ENCODE results near the gene DPH2.

Gene DPH2

GRCh38 chr1:43969746-43970466, at the start of gene DPH2:
Gene DPH2 (plus strand): TSS chr1:43970010. CDS start chr1:43970176, 166 bp downstream.
- peak within 1 kb of the TSS; percentile 66 for H3K4me3 ChIP-seq (replicated peaks; ENCODE audit: low read depth, low read length)
- TF ChIP-seq, protein P1, sequence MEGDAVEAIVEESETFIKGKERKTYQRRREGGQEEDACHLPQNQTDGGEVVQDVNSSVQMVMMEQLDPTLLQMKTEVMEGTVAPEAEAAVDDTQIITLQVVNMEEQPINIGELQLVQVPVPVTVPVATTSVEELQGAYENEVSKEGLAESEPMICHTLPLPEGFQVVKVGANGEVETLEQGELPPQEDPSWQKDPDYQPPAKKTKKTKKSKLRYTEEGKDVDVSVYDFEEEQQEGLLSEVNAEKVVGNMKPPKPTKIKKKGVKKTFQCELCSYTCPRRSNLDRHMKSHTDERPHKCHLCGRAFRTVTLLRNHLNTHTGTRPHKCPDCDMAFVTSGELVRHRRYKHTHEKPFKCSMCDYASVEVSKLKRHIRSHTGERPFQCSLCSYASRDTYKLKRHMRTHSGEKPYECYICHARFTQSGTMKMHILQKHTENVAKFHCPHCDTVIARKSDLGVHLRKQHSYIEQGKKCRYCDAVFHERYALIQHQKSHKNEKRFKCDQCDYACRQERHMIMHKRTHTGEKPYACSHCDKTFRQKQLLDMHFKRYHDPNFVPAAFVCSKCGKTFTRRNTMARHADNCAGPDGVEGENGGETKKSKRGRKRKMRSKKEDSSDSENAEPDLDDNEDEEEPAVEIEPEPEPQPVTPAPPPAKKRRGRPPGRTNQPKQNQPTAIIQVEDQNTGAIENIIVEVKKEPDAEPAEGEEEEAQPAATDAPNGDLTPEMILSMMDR (IDR thresholded peaks at IDR 0.05; ENCODE audit: low read depth, low read length, missing control alignments): peak; percentile 3
- DNase-seq (ENCODE audit: extremely low read depth, low read depth): peak; percentile 94

DNA sequence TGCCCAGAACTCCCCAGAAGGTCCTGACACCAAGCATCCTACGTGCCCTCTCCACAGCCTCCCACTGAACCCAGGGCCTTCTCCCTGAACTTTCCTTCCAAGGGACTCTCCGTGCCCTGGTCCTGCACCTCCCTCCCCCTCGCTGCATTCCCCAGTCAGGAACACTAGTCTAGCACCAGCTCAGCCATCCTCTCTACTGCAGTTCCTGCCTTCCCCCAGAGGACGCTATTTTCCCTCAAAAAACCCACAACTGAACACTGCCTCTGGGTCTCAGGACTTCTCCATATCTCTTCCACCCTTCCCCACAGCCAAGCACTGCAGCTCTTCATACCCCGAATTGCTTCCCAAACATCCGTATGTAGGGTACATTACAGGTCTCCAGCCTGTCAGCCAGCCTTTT, 48.8 kb upstream of the DPH2 start:
- H3K4me3 ChIP-seq (replicated peaks; ENCODE audit: low read depth, low read length): no peak overlapping the region
- DNase-seq (ENCODE audit: extremely low read depth, low read depth): no peak
- TF ChIP-seq, protein P1 (IDR thresholded peaks at IDR 0.05; ENCODE audit: low read depth, low read length, missing control alignments): no peak

- no peak for DNase-seq (ENCODE audit: extremely low read depth, low read depth)
- H3K4me3 ChIP-seq (replicated peaks; ENCODE audit: low read depth, low read length): no peak overlapping the region
- TF ChIP-seq, protein P1 (IDR thresholded peaks at IDR 0.05; ENCODE audit: low read depth, low read length, missing control alignments): no peak
These were observed 45.3 kb upstream of the DPH2 start for GRCh38 chr1:43924516-43924915.

DNA sequence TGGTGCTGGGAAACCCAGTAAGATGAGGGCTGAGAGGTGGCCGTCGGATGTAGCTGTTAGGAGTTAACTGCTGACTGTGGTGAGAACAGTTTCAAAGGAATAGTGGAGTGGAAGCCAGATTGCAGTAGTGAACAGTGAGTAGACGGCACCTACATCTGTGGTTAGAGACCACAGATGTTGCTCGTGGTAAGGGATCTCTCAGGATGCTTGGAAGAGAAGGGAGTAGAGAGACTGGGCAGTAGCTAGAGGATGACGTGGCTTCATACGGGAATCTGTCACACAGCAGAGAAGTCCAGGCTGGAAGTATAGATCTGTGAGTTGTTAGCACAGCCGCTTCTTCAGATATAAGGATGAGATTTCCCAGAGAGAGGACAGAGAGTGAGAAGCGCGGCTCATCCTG, 44.0 kb upstream of the DPH2 start:
- TF ChIP-seq, protein P1 (IDR thresholded peaks at IDR 0.05; ENCODE audit: low read depth, low read length, missing control alignments): no peak
- H3K4me3 ChIP-seq (replicated peaks; ENCODE audit: low read depth, low read length): no peak overlapping the region
- no peak for DNase-seq (ENCODE audit: extremely low read depth, low read depth)

DNA sequence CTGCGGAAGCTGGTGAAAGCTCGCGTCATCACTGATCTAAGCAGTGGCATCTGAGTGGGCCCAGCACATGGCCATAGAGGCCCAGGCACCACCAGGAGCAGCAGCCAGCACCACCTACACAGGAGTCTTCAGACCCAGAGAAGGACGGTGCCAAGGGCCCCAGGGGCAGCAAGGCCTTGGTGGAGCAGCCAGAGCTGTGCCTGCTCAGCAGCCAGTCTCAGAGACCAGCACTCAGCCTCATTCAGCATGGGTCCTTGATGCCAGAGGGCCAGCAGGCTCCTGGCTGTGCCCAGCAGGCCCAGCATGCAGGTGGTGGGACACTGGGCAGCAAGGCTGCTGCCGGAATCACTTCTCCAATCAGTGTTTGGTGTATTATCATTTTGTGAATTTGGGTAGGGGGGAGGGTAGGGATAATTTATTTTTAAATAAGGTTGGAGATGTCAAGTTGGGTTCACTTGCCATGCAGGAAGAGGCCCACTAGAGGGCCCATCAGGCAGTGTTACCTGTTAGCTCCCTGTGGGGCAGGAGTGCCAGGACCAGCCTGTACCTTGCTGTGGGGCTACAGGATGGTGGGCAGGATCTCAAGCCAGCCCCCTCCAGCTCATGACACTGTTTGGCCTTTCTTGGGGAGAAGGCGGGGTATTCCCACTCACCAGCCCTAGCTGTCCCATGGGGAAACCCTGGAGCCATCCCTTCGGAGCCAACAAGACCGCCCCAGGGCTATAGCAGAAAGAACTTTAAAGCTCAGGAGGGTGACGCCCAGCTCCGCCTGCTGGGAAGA, 39.5 kb upstream of the DPH2 start:
- DNase-seq (ENCODE audit: extremely low read depth, low read depth): no peak
- no peak overlapping the region for H3K4me3 ChIP-seq (replicated peaks; ENCODE audit: low read depth, low read length)
- TF ChIP-seq, protein P1 (IDR thresholded peaks at IDR 0.05; ENCODE audit: low read depth, low read length, missing control alignments): peak; percentile 42

- TF ChIP-seq, protein P1 (IDR thresholded peaks at IDR 0.05; ENCODE audit: low read depth, low read length, missing control alignments): no peak
- no peak overlapping the region for H3K4me3 ChIP-seq (replicated peaks; ENCODE audit: low read depth, low read length)
- no peak for DNase-seq (ENCODE audit: extremely low read depth, low read depth)
These were observed 38.9 kb upstream of the DPH2 start for GRCh38 chr1:43930949-43931275.
